Spleen (tissue), 7 donors: ENCODE measurements around the gene SYNGAP1.

Source experiments
- POLR2AphosphoS5 ChIP-seq, 3 donors: sonication (generic); formaldehyde crosslinking; IDR thresholded peaks; one replicate each; pipeline ENCODE4 v1.5.1; 2017; ENCODE audit warnings: antibody characterized with exemption in 3 of 3
- TF ChIP-seq, protein P1 (sequence below), 11 experiments: fragments of 200-600 bp in 7 of 11; fragments of 450-650 bp in 4 of 11; sonication (generic) in 4 of 11; IDR thresholded peaks in 8 of 11; conservative IDR thresholded peaks in 3 of 11; 1 replicate in 7 of 11; 2 replicates in 4 of 11; pipeline versions ENCODE4 v1.4.0 to v1.8.0; 2016 to 2021; ENCODE audit warnings: antibody characterized with exemption in 11 of 11, inconsistent platforms in 4 of 11, mild to moderate bottlenecking in 1 of 11
- donor health status: DM: no; HTN: no; CAD: no; lungs with moderate emphysema.
- donor health status: DM: no; HTN: no; CAD: no.
- donor health status: DM: no; HTN: no; CAD: no.

DNA sequence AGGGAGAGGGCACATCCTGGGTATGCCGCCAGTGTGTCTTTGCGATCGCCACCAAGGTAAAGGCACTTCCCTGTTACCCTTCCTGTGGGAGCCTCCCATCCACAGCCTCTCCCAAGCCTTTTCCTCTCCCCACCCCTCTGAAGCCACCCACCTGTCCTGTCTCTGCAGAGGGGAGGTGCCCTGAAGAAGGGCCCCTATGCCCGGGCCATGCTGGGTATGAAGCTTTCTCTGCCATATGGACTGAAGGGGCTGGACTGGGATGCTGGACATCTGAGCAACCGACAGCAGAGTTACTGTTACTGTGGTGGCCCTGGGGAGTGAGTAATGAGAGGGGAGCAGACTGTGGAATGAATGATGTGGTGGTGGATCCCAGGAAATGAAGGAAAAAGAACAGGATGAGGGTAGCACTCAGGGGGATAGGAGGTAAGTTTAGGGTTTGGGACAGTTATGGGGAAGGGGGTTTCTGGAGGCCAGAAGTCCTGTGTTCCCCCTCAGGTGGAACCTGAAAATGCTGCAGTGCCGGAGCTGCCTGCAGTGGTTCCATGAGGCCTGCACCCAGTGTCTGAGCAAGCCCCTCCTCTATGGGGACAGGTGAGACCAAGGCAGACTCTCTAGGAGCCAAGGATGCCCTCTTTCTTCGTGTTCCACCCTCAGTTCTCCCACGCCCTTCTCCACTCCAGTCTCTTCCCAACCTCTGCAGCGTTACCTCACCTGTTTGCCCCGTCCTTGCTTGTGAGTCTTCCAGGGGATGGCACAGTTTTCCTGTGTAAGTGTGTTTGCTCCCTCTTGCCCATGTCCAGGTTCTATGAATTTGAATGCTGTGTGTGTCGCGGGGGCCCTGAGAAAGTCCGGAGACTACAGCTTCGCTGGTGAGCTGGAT is 6.4 kb upstream of the SYNGAP1 start:
- TF ChIP-seq, protein P1, sequence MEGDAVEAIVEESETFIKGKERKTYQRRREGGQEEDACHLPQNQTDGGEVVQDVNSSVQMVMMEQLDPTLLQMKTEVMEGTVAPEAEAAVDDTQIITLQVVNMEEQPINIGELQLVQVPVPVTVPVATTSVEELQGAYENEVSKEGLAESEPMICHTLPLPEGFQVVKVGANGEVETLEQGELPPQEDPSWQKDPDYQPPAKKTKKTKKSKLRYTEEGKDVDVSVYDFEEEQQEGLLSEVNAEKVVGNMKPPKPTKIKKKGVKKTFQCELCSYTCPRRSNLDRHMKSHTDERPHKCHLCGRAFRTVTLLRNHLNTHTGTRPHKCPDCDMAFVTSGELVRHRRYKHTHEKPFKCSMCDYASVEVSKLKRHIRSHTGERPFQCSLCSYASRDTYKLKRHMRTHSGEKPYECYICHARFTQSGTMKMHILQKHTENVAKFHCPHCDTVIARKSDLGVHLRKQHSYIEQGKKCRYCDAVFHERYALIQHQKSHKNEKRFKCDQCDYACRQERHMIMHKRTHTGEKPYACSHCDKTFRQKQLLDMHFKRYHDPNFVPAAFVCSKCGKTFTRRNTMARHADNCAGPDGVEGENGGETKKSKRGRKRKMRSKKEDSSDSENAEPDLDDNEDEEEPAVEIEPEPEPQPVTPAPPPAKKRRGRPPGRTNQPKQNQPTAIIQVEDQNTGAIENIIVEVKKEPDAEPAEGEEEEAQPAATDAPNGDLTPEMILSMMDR (IDR thresholded peaks at IDR 0.05 in 8 of 11, conservative IDR thresholded peaks at IDR 0.05 in 3 of 11): no peak
- no peak for TF ChIP-seq POLR2AphosphoS5 (IDR thresholded peaks at IDR 0.05)
